Stimulated activated CD4-positive, alpha-beta T cell treated with anti-CD3 and anti-CD28 coated beads, Interleukin-12 subunit alpha, Interleukin-12 subunit beta, amount 100 ng/mL, for 48 hours (primary cell): ENCODE data around the gene SVBP.
"Not testable (repeated sequence)": the region's sequence is repeated elsewhere in the genome, so short reads cannot be mapped to it uniquely, and the experiment has no call there.

Experiments
- DNase-seq, 3 donors: peaks; one replicate each; pipeline ENCODE4 v3.0.0-alpha.2; 2020; ENCODE audit warnings: low read depth in 2 of 3, low spot score in 1 of 3

Gene SVBP

GRCh38 chr1:42841440-42842147, 24.4 kb upstream of the SVBP start:
- DNase-seq, result no peak

GRCh38 chr1:42841010-42841409, 23.8 kb upstream of the SVBP start:
- DNase-seq, result no peak

GRCh38 chr1:42838482-42839190, 21.4 kb upstream of the SVBP start:
- no peak for DNase-seq

- DNase-seq, result no peak
Observed at GRCh38 chr1:42837709-42838108, 20.5 kb upstream of the SVBP start.

- no peak for DNase-seq
Observed at GRCh38 chr1:42835422-42835821, 18.2 kb upstream of the SVBP start.

GRCh38 chr1:42834803-42835202, 17.6 kb upstream of the SVBP start:
- no peak for DNase-seq

GRCh38 chr1:42833981-42834380, 16.8 kb upstream of the SVBP start:
- no peak for DNase-seq

- no peak for DNase-seq
Observed at GRCh38 chr1:42832641-42833240, 15.5 kb upstream of the SVBP start.

- no peak for DNase-seq
Observed at GRCh38 chr1:42831273-42831672, 14.1 kb upstream of the SVBP start.

GRCh38 chr1:42830631-42831030, 13.4 kb upstream of the SVBP start:
- DNase-seq, result no peak

GRCh38 chr1:42825036-42825851, 8.0 kb upstream of the SVBP start:
- DNase-seq, result no peak

GRCh38 chr1:42824481-42825035, 7.4 kb upstream of the SVBP start:
- no peak for DNase-seq

- DNase-seq, result no peak
Observed at GRCh38 chr1:42822800-42823392, 5.7 kb upstream of the SVBP start.

GRCh38 chr1:42821690-42822089, 4.5 kb upstream of the SVBP start:
- no peak for DNase-seq

- DNase-seq, result no peak
Observed at GRCh38 chr1:42820813-42821212, 3.6 kb upstream of the SVBP start.

- DNase-seq, result no peak
Observed at GRCh38 chr1:42817976-42818375, 779 bp upstream of the SVBP start.

- DNase-seq, result no peak
Observed at GRCh38 chr1:42817440-42817767, 207 bp upstream of the SVBP start.

GRCh38 chr1:42815941-42816584, 1.1 kb downstream of the SVBP start:
- DNase-seq, result peak in 1 of 3 donors; percentile 6

GRCh38 chr1:42814815-42815214, 2.4 kb downstream of the SVBP start:
- DNase-seq, result not testable (repeated sequence)

- no peak for DNase-seq
Observed at GRCh38 chr1:42807056-42807668, 10.0 kb downstream of the SVBP start.
